Right lobe of liver (tissue), 4 donors: ENCODE data around the gene ARFGAP2.

Experiments
- CTCF ChIP-seq, 4 donors: fragments of 200-600 bp in 3 of 4; fragments of 450-650 bp in 1 of 4; IDR thresholded peaks; one replicate each; pipeline versions ENCODE4 v1.5.1 to v1.8.0; 2016 to 2022; ENCODE audit warnings: antibody characterized with exemption in 4 of 4, mild to moderate bottlenecking in 2 of 4
- POLR2A ChIP-seq: fragments of 450-650 bp; IDR thresholded peaks from one replicate; pipeline ENCODE4 v1.6.1; 2017; ENCODE audit warnings: antibody characterized with exemption, mild to moderate bottlenecking
- donor health status: DM: no; HTN: no; CAD: no.
- donor health status: DM: no; HTN: no; CAD: no.
- donor health status: DM: no; HTN: yes; CAD: no.

GRCh38 chr11:47187723-47188122, 11.0 kb upstream of the ARFGAP2 start:
- TF ChIP-seq CTCF (IDR thresholded peaks at IDR 0.05) (no peak), POLR2A (peak; percentile 32)
